ENCODE data around the gene AP3S2. TPM values are rescaled to one million over a fixed set of nuclear protein-coding genes. Genes with fewer than 3 reads are reported as not detected.

AP3S2 gene
- total and polyA plus RNA-seq, 2 of the 13 experiments (the other 11 are each of a cell fraction or from before 2014, with no cell fraction given): 17.6 to 44.4 TPM

GRCh38 chr15:89813381-89814111, 80.2 kb downstream of the AP3S2 start (continued):
- TF ChIP-seq ARID3A (IDR thresholded peaks at IDR 0.05; ENCODE audit: low read depth, low read length): no peak
- no peak for TF ChIP-seq MAF1 (CRISPR knock-in tag; IDR thresholded peaks at IDR 0.05; ENCODE audit: borderline replicate concordance)
- TF ChIP-seq E2F1 (CRISPR knock-in tag; IDR thresholded peaks at IDR 0.05): no peak
- TF ChIP-seq ZNF710 (CRISPR knock-in tag; IDR thresholded peaks at IDR 0.05; ENCODE audit: borderline replicate concordance): 0 out of 2 replicates have a peak, but pooled peaks have one; percentile 6
- TF ChIP-seq KLF11 (CRISPR knock-in tag; IDR thresholded peaks at IDR 0.05): no peak
- TF ChIP-seq ZNF740 (CRISPR knock-in tag; IDR thresholded peaks at IDR 0.05): peak; percentile 57; the same call in 1 of the 2 replicates
- no peak for TF ChIP-seq ZXDC (CRISPR knock-in tag; IDR thresholded peaks at IDR 0.05)
- TF ChIP-seq NFKB2 (CRISPR knock-in tag; IDR thresholded peaks at IDR 0.05; ENCODE audit: borderline replicate concordance): no peak
- TF ChIP-seq ZNF430 (CRISPR knock-in tag; IDR thresholded peaks at IDR 0.05): 0 out of 2 replicates have a peak, but pooled peaks have one; percentile 52
- no peak for TF ChIP-seq MAX (IDR thresholded peaks at IDR 0.05)
- no peak for TF ChIP-seq THAP7 (CRISPR knock-in tag; IDR thresholded peaks at IDR 0.05)
- no peak; the same call in 1 of the 2 replicates for TF ChIP-seq ZNF691 (CRISPR knock-in tag; IDR thresholded peaks at IDR 0.05; ENCODE audit: borderline replicate concordance, low read depth)
- no peak for TF ChIP-seq SMC3 (IDR thresholded peaks at IDR 0.05; ENCODE audit: low read length)
- 0 out of 2 replicates have a peak, but pooled peaks have one; percentile 37 for TF ChIP-seq TARDBP (CRISPR knock-in tag; IDR thresholded peaks at IDR 0.05)
- TF ChIP-seq IRF2 (CRISPR knock-in tag; IDR thresholded peaks at IDR 0.05): no peak

All from HepG2 (cell line).